GM23248 (cell line): Measurements from ENCODE around the gene TMED4.
"Not testable (repeated sequence)": the region's sequence is repeated elsewhere in the genome, so short reads cannot be mapped to it uniquely, and the experiment has no call there.

Experiments
- EZH2 ChIP-seq: fragments of 200-600 bp; sonication (generic); IDR thresholded peaks from 2 replicates; pipeline ENCODE4 v1.6.1; 2018; ENCODE audit warnings: antibody characterized with exemption, mild to moderate bottlenecking; ENCODE audit not compliant: insufficient read depth, poor library complexity, severe bottlenecking
- EZH2phosphoT487 ChIP-seq: fragments of 200-600 bp; sonication (generic); IDR thresholded peaks from 2 replicates; pipeline ENCODE4 v1.6.1; 2018; ENCODE audit warnings: antibody characterized with exemption, moderate library complexity, mild to moderate bottlenecking, low read depth; ENCODE audit not compliant: insufficient read depth

GRCh38 chr7:44597181-44597580 lies 15.2 kb upstream of the TMED4 start:
- not testable (repeated sequence) for TF ChIP-seq EZH2, EZH2phosphoT487
